Activated CD8-positive, alpha-beta memory T cell treated with anti-CD3 and anti-CD28 coated beads for 24 hours (primary cell): ENCODE results near the gene CCHCR1.

Experiments
- DNase-seq: peaks from one replicate; pipeline ENCODE4 v3.0.0-alpha.2; 2020

Gene CCHCR1

DNA sequence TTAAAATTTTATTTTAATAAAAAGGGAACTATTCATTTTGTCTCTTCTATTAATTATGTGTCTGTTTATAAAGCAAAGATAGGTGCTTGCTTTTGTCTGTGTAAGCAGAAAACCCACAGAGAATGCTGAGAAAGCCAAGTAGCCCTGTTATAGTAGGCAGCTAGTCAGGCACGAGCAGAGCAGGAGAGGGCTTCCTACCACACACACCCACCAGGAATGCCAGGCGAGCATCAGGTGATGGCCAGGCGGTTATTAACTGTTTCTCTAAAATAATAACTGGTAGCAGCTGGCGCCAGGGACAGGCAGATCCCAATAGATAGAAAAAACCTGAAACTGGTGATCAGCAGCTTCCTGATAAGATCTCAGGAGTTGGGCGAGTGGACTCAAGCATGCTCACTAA, 60.9 kb downstream of the CCHCR1 start:
- DNase-seq: no peak

DNA sequence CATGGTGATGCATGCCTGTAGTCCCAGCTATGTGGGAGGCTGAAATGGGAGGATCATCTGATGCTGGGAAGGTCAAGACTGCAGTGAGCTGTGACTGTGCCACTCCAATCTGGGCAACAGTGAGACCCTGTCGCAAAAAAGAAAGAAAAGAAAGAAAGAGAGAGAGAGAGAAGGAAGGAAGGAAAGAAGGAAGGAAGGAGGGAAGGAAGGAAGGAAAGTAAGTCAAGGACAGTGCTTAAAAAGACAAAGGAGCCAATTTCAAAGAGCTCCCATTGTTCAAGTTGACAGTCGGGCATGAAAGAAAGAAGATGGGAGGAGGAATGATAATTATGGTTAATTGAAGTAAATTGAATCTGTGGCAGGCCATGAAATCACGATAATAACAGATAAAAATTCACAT, 61.4 kb downstream of the CCHCR1 start:
- DNase-seq: no peak

DNA sequence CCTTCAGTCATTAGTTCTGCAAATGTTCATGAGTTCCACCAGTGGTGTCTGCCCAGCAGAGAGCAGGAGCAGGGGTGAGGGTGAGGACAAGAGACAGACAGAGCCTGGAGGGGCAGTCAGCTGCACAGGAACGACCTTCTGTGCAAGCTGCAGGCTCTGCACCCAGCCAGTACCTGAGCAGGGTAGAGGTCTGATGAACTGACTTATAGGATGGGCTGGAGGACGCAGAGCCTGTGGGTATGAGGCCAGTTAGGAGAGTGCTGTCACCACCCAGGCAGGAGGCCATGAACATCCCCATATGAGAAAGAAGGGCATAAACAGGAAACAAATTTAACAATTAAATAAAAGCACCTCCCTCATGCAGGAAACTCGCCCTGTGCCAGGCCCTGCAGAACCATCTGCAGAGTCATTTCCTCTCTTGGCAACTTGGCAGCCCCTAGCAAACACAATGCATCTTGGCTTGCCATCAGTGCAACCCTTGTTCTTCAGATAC, 63.2 kb downstream of the CCHCR1 start:
- peak; percentile 73 for DNase-seq

DNA sequence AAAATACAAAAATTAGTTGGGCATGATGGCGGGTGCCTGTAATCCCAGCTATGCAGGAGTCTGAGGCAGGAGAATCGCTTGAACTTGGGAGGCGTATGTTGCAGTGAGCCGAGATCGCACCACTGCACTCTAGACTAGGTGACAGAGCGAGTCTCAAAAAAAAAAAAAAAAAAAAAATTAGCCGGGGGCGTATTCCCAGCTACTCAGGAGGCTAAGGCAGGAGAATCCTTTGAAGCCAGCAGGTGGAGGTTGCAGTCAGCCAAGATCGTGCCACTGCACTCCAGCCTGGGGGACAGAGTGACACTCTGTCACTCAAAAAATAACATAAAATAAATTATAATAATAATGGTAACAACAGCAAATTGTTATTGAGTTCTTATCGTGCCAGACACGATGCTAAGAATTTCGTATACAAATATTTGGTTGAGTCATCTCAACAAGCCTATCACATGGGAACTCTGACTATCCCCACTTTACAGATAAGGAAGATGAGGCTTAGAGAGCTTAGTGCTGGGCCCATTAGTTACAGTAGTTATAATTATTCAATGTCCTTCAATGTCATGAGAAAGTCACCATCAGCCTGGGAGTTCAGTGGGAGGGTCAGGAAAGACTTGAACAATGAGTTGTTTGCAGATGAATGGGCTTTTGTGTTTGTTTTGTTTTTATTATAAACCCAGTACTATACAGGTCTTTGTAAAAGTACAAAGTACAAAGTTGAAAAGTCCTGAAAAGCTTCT, 64.7 kb downstream of the CCHCR1 start:
- no peak for DNase-seq
